T follicular helper cell (primary cell): ENCODE measurements around the gene KLHDC8B.

ENCODE experiments used
- DNase-seq: peaks from one replicate; pipeline ENCODE4 v3.0.0-alpha.2; 2020; ENCODE audit warnings: low read depth

KLHDC8B gene

DNA sequence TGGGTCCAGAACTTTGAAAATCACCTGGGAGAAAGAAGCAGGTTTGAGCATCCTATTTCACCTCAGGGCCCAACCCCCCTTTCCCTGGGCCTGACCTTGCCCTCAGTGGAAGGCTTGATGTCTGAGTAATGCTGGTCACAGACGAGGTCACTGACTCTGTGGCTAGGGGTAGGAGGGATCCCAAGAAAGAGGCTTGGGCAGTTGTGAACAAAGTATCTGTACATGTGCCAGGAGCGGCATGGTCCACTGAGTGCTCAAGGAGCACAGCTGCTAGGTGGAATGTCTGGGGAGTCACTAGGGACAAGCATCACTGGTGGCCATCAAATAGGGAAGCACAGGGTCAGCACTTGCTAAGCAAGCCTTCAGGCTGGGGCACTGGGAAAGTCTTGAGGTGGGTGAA lies 12.6 kb upstream of the KLHDC8B start:
- DNase-seq = no peak

DNA sequence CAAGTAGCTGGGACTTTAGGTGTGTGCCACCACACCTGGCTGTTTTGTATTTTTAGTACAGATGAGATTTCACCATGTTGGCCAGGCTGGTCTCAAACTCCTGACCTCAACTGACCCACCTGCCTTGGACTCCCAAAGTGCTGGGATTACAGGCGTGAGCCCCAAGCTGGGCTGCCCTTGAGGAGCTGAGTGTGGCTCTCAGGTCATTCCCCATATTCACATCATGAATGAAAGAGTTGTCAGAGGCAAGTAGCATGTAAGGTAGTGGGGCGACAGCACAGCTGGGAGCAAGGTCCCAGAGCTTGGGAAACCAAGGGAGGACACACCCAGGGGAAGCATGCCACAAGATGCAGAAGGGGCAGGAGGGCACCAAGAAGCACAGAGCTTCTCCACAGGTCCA lies 10.2 kb upstream of the KLHDC8B start:
- no peak for DNase-seq

DNA sequence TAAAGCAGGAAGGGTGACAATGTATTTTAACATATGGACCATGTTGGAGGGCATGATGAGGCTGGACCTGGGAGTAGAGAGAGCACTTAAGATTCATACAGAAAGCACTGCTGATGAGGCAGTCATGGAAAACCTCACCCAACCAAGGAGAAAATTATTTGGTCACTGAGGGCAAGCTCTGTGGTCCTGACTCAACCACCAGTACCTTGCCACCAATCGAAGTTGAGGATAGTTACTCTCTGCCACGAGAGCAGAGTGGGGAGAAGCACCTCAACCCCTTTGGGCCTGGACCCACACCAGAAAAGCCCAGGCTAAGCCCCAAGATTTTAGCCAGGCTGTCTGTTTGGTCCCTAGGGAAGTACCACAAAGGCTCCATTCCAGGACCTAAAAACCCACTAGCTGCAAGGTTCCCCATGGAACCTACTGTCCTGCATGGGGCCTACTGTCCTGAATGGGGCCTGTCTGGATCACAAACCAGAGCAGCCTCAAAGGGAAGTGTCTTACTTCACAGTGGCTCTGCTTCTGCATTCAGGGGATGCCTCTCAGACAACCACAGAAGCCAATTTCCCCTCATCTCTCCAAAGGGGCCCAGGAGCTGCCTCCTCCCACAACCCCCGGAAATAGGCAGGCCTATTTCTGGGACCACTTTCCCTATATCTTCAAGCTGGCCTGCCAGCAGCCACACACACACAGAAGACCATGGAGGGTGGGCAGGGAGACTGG lies 9.4 kb upstream of the KLHDC8B start:
- DNase-seq = no peak

DNA sequence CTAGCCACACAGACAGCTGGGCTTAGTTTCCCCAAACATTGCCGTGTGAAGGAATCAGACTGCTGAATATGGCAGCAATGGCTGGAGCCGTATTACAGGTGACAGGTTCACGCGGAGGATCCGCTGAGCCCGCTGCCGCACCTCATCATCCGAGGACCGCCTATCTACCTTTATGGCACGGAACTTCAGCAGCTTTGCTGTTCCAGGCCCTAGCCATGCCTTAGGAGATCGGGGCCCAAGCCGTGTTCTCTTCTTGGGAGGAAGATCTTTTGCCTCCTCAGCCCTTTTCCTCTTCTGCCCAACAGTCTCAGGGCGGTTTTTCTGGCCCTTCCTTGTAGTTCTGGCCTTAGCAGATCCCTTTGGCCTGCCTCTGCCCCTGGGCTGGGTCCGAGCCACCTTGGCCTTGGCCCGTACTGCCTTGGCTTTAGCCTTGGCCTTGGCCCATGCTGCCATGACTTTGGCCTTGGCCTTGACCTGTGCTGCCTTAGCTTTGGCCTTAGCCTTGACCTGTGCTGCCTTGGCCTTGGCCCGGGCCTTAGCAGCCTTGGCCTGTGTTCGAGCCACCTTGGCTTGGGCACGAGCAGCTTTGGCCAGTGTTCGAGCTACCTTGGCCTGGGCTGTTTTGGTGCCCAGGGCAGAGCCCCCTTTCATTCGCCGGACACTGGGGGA lies 8.5 kb upstream of the KLHDC8B start:
- DNase-seq = no peak

DNA sequence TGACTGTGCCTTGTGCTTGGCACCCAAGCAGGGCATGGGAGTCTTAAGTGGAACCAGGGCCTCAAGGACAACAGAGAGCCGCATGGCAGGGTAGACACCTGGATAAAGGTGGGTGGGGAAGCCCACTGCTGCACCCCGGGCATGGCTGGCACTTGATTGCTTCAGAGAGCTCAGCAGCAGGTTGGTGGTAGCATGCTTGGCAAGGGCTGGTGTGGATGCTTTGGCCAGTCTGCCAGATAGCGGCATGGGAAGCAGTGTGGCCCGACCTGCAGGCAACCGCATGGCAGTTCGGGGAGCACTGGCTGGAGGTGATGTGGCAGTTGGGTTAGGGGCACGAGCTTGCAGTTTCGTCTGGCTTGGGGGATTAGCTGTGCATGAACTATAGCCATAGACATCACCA lies 7.8 kb upstream of the KLHDC8B start:
- no peak for DNase-seq

DNA sequence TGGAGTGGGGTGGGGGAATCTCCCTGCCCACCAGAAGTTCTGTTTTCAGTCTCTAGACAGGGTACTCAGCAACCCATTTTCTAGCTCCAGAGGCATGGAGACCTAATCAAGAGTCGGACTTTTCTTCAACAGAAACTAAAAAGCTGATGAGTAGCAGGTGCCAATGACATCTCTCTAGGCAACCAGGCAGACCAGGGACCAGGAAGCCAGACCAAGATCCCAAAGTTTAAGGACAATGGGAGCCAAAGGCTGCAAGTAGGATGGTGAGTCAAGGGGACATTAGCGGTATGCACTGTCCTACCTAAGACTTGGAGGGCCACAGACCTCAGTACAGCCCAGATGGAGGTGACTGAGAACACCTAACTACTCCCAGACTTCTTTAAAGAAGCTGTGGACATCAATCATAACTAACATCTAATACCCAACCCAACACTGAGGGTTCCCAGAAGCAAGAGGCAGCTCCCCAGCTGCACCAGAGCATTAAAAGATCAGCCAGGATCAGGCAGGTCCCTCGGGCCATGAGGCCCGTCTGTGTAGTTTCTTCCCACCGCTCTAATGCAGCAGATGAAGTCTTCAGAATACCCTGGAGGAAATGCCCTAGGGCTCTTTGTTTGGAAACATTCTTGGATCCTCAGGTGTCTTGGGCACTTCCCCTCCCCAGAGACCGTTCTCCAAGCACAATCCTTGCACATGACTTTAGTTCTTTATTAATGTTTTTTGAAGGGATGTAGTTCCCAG lies 6.2 kb upstream of the KLHDC8B start:
- DNase-seq = no peak

DNA sequence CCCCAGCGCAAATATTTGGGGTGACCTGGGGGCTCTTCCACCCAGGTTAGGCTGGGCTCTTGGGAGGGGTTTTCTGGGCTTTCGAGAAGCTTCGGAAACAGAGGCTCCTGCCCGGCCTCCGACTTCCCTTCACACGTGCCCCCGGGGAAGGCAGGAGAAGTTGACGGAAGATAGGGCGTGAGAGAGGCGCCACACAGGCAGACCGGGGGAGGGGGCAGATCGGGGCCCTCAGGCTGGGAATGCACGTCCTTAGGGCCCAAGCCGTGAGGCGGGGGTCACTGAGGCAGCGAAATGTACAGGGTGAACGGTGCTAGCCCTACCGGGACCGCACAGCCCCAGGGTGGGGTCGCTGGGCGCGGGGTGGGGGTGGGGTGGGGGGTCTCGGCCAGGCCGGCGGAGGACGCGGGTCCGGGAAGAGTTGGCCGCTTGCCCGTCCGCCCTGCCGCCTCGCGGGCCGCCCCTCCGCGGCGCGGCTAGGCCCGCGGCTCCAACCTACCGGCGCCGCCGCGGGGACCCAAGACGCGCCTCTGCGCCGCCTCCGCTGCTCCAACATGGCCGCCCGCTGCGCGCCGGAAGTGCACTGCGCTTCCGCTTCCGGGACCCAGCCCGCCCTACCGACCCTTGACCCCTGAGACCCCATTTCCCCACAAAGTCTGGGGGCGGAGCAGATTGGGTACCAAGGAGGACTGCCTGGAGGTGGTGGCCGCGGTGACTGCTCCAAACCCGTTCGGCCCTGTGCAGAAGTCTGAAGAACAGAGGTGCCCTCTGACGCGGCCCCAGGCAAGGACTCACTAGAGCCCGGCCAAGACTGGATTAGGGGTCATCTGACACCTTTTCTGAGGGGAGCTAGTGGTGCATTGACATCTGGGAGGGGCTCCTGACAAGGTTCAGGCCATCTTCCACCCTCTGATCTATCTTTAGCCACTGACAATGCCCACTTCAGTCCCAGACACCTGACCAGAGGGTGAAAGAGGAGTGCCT lies 5.3 kb upstream of the KLHDC8B start, which contains the start of gene CCDC71:
Gene CCDC71 (minus strand): TSS at position 561 of the 981 bp plus-strand sequence. CDS start 2,123 bp downstream, outside the sequence.
- DNase-seq = peak; percentile 53

DNA sequence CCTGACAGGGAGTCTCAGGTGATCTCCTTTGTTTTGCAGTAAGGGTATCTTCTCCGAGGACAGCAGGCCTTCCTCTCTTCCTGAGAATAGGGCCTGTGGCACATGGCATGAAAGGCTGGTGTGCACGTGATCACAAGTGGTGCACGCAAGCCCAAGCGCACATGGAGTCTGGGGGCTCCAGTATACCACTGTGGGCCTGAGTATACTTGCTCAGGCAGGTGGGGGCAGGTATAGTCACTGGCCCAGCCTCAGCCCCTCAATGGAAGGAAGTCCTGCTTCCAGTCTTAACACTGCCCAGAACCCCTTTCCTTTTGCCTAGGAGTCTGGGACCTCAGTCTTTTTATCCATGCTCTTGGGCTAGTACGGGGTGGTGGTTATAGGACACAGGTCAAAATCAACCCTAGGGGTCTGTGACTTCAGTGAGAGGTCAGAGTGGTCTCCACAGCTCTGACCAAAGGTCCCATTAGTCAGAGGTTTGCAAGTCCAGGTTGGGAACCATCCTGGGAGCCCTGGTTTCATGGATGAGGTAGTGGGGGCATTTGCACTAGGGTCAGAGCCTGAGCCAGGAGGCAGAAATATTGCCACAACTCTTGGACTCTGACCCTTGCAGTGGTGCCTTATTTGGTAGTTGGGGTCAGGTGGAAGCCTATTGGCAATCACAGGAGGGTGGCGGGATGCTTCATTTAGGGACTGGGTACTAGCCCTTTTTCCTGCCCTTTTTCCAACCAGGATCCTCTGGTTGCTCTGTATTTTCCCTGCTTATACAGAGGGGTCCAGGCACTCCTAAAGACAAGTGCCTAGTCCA lies 4.4 kb upstream of the KLHDC8B start:
- DNase-seq = no peak

DNA sequence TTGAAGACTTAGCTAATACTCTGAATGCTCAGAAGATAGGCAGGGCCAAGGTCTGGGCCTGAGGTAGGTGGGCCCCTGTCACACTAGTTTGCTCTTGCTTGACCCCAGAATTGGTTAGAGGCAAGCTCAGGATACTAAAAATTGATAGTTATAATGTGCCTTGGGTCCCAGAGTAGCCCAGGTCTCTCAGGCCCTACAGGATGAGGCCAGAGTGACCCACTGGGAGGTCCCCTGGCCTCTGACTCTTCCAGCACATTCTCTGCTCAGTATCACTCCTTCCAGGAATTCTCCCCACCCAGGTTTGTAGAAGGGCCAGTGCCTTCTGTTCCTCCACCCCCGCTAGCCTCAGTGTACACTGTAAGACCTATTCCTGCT lies 667 bp upstream of the KLHDC8B start:
- no peak for DNase-seq

DNA sequence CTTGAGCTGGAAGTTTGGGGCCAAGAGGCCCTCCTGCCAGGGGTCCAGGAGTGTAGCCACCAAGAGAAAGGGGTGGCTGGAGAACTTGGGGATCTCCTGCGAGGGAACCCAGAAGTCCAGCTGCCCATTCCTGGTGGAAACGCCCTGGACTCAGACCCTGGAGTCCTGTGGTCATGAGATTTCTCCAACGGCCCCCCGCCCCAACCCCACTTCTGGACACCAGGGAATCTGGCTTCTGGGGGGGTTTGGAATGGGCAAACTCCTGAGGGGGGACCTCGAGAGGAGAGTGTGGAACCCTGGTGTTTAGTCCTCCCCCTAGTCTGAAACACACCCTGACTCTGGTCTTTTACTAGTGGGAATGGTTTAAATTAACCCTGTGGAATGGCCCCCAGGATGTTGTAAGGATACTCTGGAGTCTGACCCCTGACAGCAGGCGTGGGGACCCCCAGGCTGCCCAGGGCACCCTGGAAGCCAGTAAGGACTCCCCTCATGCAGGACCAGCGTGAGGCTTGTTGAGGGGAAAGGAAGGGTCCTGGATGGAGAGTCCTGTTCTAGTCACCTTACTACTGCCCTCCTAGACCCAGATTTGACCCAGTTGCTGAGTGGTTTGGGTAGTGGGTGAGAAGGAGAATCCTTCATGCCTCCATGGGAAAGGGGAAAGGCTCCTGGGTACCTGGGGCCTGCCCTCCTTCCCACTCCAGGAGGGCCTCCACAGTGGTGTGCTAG lies 540 bp downstream of the KLHDC8B start:
- no peak for DNase-seq

DNA sequence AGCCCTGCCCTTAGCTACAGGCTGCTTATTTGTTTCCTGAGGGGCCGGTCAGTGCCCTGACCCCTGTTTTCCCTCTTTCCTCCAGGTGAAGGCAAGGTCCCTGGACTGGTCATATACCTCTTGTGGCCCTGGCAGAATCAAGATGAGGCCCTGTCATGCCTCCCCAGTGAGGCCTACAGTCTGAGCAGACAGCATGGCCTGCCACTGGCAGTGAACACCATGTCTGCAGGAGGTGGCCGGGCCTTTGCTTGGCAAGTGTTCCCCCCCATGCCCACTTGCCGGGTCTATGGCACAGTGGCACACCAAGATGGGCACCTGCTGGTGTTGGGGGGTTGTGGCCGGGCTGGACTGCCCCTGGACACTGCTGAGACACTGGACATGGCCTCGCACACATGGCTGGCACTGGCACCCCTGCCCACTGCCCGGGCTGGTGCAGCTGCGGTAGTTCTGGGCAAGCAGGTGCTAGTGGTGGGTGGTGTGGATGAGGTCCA lies 1.2 kb downstream of the KLHDC8B start:
- no peak for DNase-seq

DNA sequence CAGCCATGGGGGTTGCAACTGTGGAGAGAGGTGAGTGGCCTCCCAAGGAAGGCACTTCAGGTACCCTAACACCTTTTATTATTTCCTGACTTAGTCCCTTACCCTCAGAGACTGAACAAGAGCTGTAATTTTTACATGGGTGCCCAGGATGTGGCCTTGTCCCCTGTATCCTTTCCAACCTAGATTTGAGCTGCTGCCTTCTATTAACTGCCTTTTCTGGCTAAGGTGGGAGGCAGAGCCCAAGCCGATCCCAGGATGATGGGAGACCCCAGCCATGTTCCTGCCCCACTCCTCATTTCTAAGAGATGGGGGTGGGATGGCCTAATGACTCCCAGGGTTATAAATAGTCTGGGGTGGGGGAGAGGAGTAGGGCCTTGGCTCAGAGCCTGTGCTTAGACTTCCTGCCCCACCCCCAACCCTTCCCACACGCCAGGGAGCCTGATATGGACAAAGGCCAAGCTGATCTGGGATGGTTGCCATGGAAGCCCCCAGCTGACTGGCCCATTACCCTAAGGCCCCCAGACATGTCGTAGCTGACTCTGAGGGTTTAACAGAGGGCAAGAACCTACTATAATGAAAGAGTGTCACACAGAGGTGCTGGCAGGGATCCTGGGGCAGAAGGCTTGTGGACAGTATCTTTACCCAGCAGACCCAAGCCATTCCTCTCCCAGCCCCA lies 1.9 kb downstream of the KLHDC8B start:
- DNase-seq = no peak

DNA sequence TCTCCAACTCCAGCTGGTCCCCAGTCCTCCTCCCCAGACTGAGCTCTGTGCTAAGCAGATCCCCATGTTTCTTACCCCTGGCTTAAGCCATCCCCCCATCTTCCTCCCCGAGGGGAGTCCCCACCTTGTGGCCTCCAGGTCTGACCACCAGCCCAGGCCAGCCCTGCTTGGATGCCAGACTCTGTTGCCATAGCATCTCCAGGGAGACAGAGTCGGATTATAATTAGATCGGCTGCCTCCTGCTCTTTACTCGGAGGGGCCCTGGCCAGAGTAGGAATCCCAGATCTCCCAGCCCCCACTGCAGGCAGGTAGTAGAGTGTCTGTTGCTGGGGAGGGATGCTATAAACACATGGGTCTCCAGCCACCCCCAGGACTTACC lies 2.4 kb downstream of the KLHDC8B start:
- no peak for DNase-seq

DNA sequence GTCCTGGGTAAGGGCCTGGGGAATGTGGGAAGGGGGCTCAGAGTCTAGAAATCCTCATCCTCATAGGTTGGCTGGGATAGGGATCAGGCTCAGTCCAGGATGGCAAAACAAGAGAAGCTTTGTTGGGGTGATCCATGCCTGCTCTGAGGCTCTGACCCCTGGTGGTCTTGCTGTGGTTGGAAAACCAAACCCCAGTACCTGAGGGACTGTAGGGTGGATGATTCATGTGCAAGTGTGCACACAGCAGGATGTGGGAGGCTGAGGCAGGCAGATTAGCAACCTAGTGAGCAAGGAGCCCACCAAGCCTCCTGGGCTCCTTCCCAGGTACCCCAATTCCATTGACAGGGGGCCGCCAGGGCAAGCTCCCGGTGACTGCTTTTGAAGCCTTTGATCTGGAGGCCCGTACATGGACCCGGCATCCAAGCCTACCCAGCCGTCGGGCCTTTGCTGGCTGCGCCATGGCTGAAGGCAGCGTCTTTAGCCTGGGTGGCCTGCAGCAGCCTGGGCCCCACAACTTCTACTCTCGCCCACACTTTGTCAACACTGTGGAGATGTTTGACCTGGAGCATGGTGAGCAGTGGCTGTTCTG lies 3.1 kb downstream of the KLHDC8B start:
- DNase-seq = no peak

DNA sequence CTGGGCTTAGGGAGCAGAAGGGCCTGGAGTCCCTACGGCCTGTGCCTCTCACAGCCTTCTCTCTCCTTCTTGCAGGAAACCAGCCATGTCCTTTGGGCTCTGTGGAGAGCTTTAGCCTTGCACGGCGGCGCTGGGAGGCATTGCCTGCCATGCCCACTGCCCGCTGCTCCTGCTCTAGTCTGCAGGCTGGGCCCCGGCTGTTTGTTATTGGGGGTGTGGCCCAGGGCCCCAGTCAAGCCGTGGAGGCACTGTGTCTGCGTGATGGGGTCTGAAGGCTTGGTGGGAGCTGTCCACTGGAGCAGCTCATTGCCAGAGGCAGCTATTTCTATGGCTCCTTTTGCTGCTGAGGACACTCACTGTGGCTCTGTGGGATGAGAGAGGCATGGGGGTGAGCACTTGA lies 4.1 kb downstream of the KLHDC8B start:
- no peak for DNase-seq

DNA sequence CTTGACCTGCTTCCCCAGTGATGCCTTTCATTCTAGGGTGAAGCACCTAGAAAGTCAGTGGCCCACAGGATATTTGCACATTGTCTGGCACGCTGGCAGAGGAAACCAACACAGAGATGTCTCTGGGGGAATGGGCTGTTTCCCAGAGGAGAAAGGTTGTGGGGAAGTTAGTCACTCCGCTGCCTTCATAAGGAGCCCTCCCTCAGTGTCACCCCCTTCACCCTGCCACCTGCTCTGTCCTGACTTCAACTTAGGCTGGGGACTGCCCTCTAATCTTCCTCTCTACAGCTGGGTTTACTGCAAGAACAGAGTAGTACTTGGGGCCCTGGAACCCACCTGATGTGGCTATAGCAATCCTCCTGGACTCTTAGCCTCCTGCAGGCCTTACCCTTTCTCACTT lies 5.7 kb downstream of the KLHDC8B start:
- no peak for DNase-seq

DNA sequence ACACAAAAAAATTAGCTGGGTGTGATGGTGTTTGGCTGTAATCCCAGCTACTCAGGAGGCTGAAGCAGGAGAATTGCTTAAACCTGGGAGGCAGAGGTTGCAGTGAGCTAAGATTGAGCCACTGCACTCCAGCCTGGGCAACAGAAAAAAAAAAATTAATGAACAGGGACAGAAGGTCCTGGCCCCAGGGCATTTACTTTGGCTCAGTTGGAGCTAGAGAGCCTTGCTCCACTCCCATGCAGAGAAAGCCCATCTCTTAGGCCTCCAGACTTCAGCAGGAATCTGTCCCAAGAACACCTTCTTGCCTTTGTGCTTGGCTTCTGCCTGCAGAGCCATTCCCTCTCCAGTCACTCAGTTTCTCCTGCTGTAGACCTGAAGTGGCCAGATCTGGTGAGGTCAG lies 8.7 kb downstream of the KLHDC8B start:
- DNase-seq = no peak

DNA sequence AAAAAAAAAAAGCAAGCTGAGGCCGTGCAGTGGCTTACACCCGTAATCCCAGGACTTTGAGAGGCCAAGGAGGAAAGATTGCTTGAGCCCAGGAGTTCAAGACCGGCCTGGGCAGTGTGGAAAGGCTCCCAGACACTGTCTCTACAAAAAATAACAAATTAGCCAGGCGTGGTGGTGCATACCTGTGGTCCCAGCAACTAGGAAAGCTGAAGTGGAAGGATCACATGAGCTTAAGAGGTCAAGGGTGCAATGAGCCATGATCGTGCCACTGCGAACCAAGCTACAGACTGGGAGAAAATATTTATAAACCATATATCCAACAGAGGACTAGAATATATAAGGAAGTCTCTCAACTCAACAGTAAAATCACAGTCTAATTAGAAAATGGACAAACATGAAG lies 10.0 kb downstream of the KLHDC8B start:
- no peak for DNase-seq

DNA sequence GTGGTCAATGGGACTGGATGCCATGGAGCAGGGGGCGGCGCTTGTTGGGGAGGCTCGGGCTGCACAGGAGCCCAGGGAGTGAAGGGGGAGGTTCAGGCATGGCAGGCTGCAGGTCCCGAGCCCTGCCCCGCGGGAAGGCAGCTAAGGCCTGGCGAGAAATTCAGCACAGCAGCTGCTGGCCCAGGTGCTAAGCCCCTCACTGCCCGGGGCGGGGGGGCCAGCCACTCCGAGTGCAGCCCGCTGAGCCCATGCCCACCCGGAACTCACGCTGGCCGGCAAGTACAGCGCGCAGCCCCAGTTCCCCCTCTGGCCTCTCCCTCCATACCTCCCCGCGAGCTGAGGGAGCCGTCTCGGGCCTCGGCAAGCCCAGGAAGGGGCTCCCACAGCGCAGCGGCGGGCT lies 11.3 kb downstream of the KLHDC8B start:
- no peak for DNase-seq
